OCI-LY1 (cell line): ENCODE results near the gene PC.
A peak's percentile ranks its signal among the peaks of the same experiment; 100 is the strongest.

ENCODE experiments used
- H2AFZ ChIP-seq: fragments of 200-600 bp; sonication (generic), shearing (Covaris generic); 2 replicates; pipeline ENCODE4 v1.6.0; 2014; ENCODE audit warnings: antibody characterized with exemption, mild to moderate bottlenecking, low read length
- H3F3A ChIP-seq: fragments of 200-600 bp; sonication (generic), shearing (Covaris generic); 2 replicates; pipeline ENCODE4 v1.6.0; 2014; ENCODE audit warnings: mild to moderate bottlenecking, antibody characterized with exemption, low read length, moderate library complexity; ENCODE audit not compliant: insufficient read depth
- H3K27ac ChIP-seq: fragments of 200-600 bp; sonication (generic); 2 replicates; pipeline ENCODE4 v1.5.1; 2014; ENCODE audit warnings: low read length, mixed run types, mild to moderate bottlenecking, low read depth; ENCODE audit not compliant: poor library complexity, severe bottlenecking
- H3K27me3 ChIP-seq: fragments of 200-600 bp; sonication (generic); 2 replicates; pipeline ENCODE4 v1.6.0; 2014; ENCODE audit warnings: antibody characterized with exemption, mild to moderate bottlenecking, low read length, moderate library complexity; ENCODE audit not compliant: insufficient read depth
- H3K36me3 ChIP-seq: fragments of 200-600 bp; sonication (generic); 2 replicates; pipeline ENCODE4 v1.6.1; 2014; ENCODE audit warnings: mild to moderate bottlenecking, antibody characterized with exemption, low read length, moderate library complexity, mixed read lengths; ENCODE audit not compliant: insufficient read depth
- H3K4me1 ChIP-seq: fragments of 200-600 bp; sonication (generic); 2 replicates; pipeline ENCODE4 v1.5.1; 2014; ENCODE audit warnings: mild to moderate bottlenecking, low read length, moderate library complexity; ENCODE audit not compliant: insufficient read depth, severe bottlenecking
- H3K4me2 ChIP-seq: fragments of 200-600 bp; sonication (generic), shearing (Covaris generic); 2 replicates; pipeline ENCODE4 v1.6.1; 2014; ENCODE audit warnings: low read length
- H3K4me3 ChIP-seq: fragments of 200-600 bp; sonication (generic); 2 replicates; pipeline ENCODE4 v1.5.1; 2014; ENCODE audit warnings: low read length, low read depth, mild to moderate bottlenecking, mixed read lengths; ENCODE audit not compliant: poor library complexity, severe bottlenecking
- H3K79me2 ChIP-seq: fragments of 200-600 bp; shearing (Covaris generic); 2 replicates; pipeline ENCODE4 v1.6.1; 2016; ENCODE audit warnings: mixed run types, low read length, mixed read lengths; ENCODE audit not compliant: insufficient read depth
- H3K9ac ChIP-seq: fragments of 200-600 bp; sonication (generic), shearing (Covaris generic); 2 replicates; pipeline ENCODE4 v1.6.1; 2014; ENCODE audit warnings: mild to moderate bottlenecking, low read length, mixed read lengths
- H3K9me2 ChIP-seq: fragments of 200-600 bp; sonication (generic), shearing (Covaris generic); 2 replicates; pipeline ENCODE4 v1.6.1; 2014; ENCODE audit warnings: low read depth, mild to moderate bottlenecking, low read length, mixed read lengths
- H3K9me3 ChIP-seq: fragments of 200-600 bp; shearing (Covaris generic); 2 replicates; pipeline ENCODE4 v1.6.1; 2014; ENCODE audit warnings: low read length, mixed read lengths
- H4K20me1 ChIP-seq: fragments of 200-600 bp; sonication (generic), shearing (Covaris generic); 2 replicates; pipeline ENCODE4 v1.6.0; 2016; ENCODE audit warnings: mild to moderate bottlenecking, low read length; ENCODE audit not compliant: insufficient read depth
- EZH2 ChIP-seq: fragments of 200-600 bp; sonication (generic), shearing (Covaris generic); IDR thresholded peaks from 2 replicates; pipeline ENCODE4 v1.8.0; 2017; ENCODE audit warnings: borderline replicate concordance, mixed run types, mild to moderate bottlenecking, antibody characterized with exemption, low read length, moderate library complexity, mixed read lengths
- TF ChIP-seq, protein P1 (sequence below): fragments of 200-600 bp; sonication (generic), shearing (Covaris generic); IDR thresholded peaks from 2 replicates; pipeline ENCODE4 v1.5.1; 2017; ENCODE audit warnings: mild to moderate bottlenecking, antibody characterized with exemption, low read length, moderate library complexity, mixed read lengths

PC gene

GRCh38 chr11:66870131-66870530 is 88.1 kb downstream of the PC start:
- Histone ChIP-seq H3F3A (no peaks in the 10 kb centered on the region), H3K4me3 (no peak overlapping the region), H2AFZ (no peak overlapping the region), H3K4me2 (no peak overlapping the region), H4K20me1 (no peaks in the 10 kb centered on the region), H3K27me3 (peaks cover 5% of the 10 kb centered on the region; the same call in 1 of the 2 replicates), H3K9me2 (no peaks in the 10 kb centered on the region), H3K79me2 (no peaks in the 10 kb centered on the region), H3K36me3 (no peaks in the 10 kb centered on the region), H3K9ac (no peak overlapping the region), H3K4me1 (peaks cover 12% of the 10 kb centered on the region), H3K27ac (no peak overlapping the region), H3K9me3 (no peaks in the 10 kb centered on the region)
- no peak for TF ChIP-seq EZH2
- TF ChIP-seq, protein P1, sequence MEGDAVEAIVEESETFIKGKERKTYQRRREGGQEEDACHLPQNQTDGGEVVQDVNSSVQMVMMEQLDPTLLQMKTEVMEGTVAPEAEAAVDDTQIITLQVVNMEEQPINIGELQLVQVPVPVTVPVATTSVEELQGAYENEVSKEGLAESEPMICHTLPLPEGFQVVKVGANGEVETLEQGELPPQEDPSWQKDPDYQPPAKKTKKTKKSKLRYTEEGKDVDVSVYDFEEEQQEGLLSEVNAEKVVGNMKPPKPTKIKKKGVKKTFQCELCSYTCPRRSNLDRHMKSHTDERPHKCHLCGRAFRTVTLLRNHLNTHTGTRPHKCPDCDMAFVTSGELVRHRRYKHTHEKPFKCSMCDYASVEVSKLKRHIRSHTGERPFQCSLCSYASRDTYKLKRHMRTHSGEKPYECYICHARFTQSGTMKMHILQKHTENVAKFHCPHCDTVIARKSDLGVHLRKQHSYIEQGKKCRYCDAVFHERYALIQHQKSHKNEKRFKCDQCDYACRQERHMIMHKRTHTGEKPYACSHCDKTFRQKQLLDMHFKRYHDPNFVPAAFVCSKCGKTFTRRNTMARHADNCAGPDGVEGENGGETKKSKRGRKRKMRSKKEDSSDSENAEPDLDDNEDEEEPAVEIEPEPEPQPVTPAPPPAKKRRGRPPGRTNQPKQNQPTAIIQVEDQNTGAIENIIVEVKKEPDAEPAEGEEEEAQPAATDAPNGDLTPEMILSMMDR = no peak

- Histone ChIP-seq H3K27me3 (peaks cover 5% of the 10 kb centered on the region; the same call in 1 of the 2 replicates), H3K4me2 (peak overlapping the region; percentile 45; the same call in 1 of the 2 replicates), H4K20me1 (no peaks in the 10 kb centered on the region), H3K27ac (no peak overlapping the region), H3K79me2 (no peaks in the 10 kb centered on the region), H3K9ac (no peak overlapping the region), H3K4me3 (no peak overlapping the region), H3F3A (no peaks in the 10 kb centered on the region), H3K36me3 (no peaks in the 10 kb centered on the region), H2AFZ (no peak overlapping the region), H3K9me3 (no peaks in the 10 kb centered on the region), H3K4me1 (peaks cover 15% of the 10 kb centered on the region), H3K9me2 (no peaks in the 10 kb centered on the region)
- no peak for TF ChIP-seq EZH2
- TF ChIP-seq, protein P1 = no peak
Observed at GRCh38 chr11:66869567-66869870, 88.7 kb downstream of the PC start.

- Histone ChIP-seq H3K4me2 (peak overlapping the region; percentile 45), H3K9me2 (no peaks in the 10 kb centered on the region), H2AFZ (no peak overlapping the region), H3K36me3 (no peaks in the 10 kb centered on the region), H3K79me2 (no peaks in the 10 kb centered on the region), H3K4me1 (peaks cover 21% of the 10 kb centered on the region), H3K4me3 (peak overlapping the region; percentile 33), H3K9me3 (no peaks in the 10 kb centered on the region), H3K27me3 (peaks cover 1% of the 10 kb centered on the region; the same call in 1 of the 2 replicates), H4K20me1 (no peaks in the 10 kb centered on the region), H3K9ac (no peak overlapping the region), H3F3A (no peaks in the 10 kb centered on the region), H3K27ac (no peak overlapping the region)
- TF ChIP-seq, protein P1 = peak; percentile 80
- no peak for TF ChIP-seq EZH2
Observed at GRCh38 chr11:66868726-66869566, 89.2 kb downstream of the PC start.
